Loucy (cell line): ENCODE results near the gene NR3C2.

Experiments used
- H2AFZ ChIP-seq: fragments of 200-600 bp; sonication (generic); 2 replicates; pipeline ENCODE4 v1.6.0; 2016; ENCODE audit warnings: antibody characterized with exemption, mild to moderate bottlenecking, low read length, moderate library complexity
- H3F3A ChIP-seq: fragments of 200-600 bp; 2 replicates; pipeline ENCODE4 v1.6.0; 2016; ENCODE audit warnings: antibody characterized with exemption, low read depth, mild to moderate bottlenecking
- H3K27me3 ChIP-seq: fragments of 200-600 bp; sonication (generic); 2 replicates; pipeline ENCODE4 v1.6.1; 2014; ENCODE audit warnings: low read length, mild to moderate bottlenecking; ENCODE audit not compliant: insufficient read depth, poor library complexity, severe bottlenecking
- H3K36me3 ChIP-seq: fragments of 200-600 bp; sonication (generic); 2 replicates; pipeline ENCODE4 v1.6.1; 2016; ENCODE audit warnings: low read length; ENCODE audit not compliant: insufficient read depth
- H3K4me1 ChIP-seq: fragments of 200-600 bp; sonication (generic); 2 replicates; pipeline ENCODE4 v1.5.1; 2014; ENCODE audit warnings: low read length, mild to moderate bottlenecking; ENCODE audit not compliant: insufficient read depth, poor library complexity, severe bottlenecking
- H3K4me2 ChIP-seq: fragments of 200-600 bp; sonication (generic); 2 replicates; pipeline ENCODE4 v1.6.0; 2014; ENCODE audit warnings: antibody characterized with exemption, low read length, low read depth, mild to moderate bottlenecking; ENCODE audit not compliant: poor library complexity, severe bottlenecking
- H3K4me3 ChIP-seq: fragments of 200-600 bp; sonication (generic); 2 replicates; pipeline ENCODE4 v1.5.1; 2014; ENCODE audit warnings: low read length, mild to moderate bottlenecking, mixed read lengths; ENCODE audit not compliant: poor library complexity, severe bottlenecking
- H3K79me2 ChIP-seq: fragments of 200-600 bp; sonication (generic); 2 replicates; pipeline ENCODE4 v1.6.1; 2014; ENCODE audit warnings: low read length; ENCODE audit not compliant: insufficient read depth
- H3K9ac ChIP-seq: fragments of 200-600 bp; sonication (generic); 2 replicates; pipeline ENCODE4 v1.6.0; 2014; ENCODE audit warnings: mild to moderate bottlenecking, low read depth, low read length, moderate library complexity; ENCODE audit not compliant: poor library complexity, severe bottlenecking
- H3K9me2 ChIP-seq: fragments of 200-600 bp; sonication (generic); replicated peaks from 2 replicates; pipeline ENCODE4 v1.6.1; 2016; ENCODE audit warnings: low read depth, low read length, mixed read lengths
- H3K9me3 ChIP-seq: fragments of 200-600 bp; sonication (generic); 2 replicates; pipeline ENCODE4 v1.6.1; 2014; ENCODE audit warnings: mild to moderate bottlenecking, antibody characterized with exemption, low read length, low read depth; ENCODE audit not compliant: insufficient read depth
- H4K20me1 ChIP-seq: fragments of 200-600 bp; sonication (generic); 2 replicates; pipeline ENCODE4 v1.6.0; 2014; ENCODE audit warnings: antibody characterized with exemption, low read length, mild to moderate bottlenecking; ENCODE audit not compliant: insufficient read depth, poor library complexity, severe bottlenecking
- EZH2phosphoT487 ChIP-seq: fragments of 200-600 bp; IDR thresholded peaks from 2 replicates; pipeline ENCODE4 v1.6.1; 2018; ENCODE audit warnings: antibody characterized with exemption, mild to moderate bottlenecking, moderate library complexity, borderline replicate concordance
- TF ChIP-seq, protein P1 (sequence below): fragments of 200-600 bp; sonication (generic); conservative IDR thresholded peaks from 2 replicates; pipeline ENCODE4 v1.5.1; 2014; ENCODE audit warnings: mild to moderate bottlenecking, antibody characterized with exemption, low read length

Gene NR3C2

GRCh38 chr4:148426643-148427042 is 15.6 kb downstream of the NR3C2 start:
- H3K4me2 ChIP-seq: no peak overlapping the region
- no peaks in the 10 kb centered on the region for H3K27me3 ChIP-seq
- no peaks in the 10 kb centered on the region for H4K20me1 ChIP-seq
- H3K9me2 ChIP-seq: no peaks in the 10 kb centered on the region
- no peak overlapping the region for H3K9ac ChIP-seq
- no peaks in the 10 kb centered on the region for H3K9me3 ChIP-seq
- H3F3A ChIP-seq: no peaks in the 10 kb centered on the region
- H3K79me2 ChIP-seq: no peaks in the 10 kb centered on the region
- no peak overlapping the region for H2AFZ ChIP-seq
- peaks cover 11% of the 10 kb centered on the region for H3K4me1 ChIP-seq
- no peak overlapping the region for H3K4me3 ChIP-seq
- TF ChIP-seq, protein P1, sequence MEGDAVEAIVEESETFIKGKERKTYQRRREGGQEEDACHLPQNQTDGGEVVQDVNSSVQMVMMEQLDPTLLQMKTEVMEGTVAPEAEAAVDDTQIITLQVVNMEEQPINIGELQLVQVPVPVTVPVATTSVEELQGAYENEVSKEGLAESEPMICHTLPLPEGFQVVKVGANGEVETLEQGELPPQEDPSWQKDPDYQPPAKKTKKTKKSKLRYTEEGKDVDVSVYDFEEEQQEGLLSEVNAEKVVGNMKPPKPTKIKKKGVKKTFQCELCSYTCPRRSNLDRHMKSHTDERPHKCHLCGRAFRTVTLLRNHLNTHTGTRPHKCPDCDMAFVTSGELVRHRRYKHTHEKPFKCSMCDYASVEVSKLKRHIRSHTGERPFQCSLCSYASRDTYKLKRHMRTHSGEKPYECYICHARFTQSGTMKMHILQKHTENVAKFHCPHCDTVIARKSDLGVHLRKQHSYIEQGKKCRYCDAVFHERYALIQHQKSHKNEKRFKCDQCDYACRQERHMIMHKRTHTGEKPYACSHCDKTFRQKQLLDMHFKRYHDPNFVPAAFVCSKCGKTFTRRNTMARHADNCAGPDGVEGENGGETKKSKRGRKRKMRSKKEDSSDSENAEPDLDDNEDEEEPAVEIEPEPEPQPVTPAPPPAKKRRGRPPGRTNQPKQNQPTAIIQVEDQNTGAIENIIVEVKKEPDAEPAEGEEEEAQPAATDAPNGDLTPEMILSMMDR: peak; percentile 44
- no peak for TF ChIP-seq EZH2phosphoT487
- H3K36me3 ChIP-seq: no peaks in the 10 kb centered on the region

- H3K36me3 ChIP-seq: no peaks in the 10 kb centered on the region
- H3K27me3 ChIP-seq: no peaks in the 10 kb centered on the region
- no peaks in the 10 kb centered on the region for H4K20me1 ChIP-seq
- H3K4me2 ChIP-seq: peak overlapping the region; percentile 8
- H3K4me3 ChIP-seq: no peak overlapping the region
- H3K9me2 ChIP-seq: no peaks in the 10 kb centered on the region
- no peaks in the 10 kb centered on the region for H3K9me3 ChIP-seq
- H2AFZ ChIP-seq: no peak overlapping the region
- peaks cover 11% of the 10 kb centered on the region for H3K4me1 ChIP-seq
- H3K79me2 ChIP-seq: no peaks in the 10 kb centered on the region
- no peak overlapping the region for H3K9ac ChIP-seq
- TF ChIP-seq, protein P1: peak; percentile 35; the same call in 1 of the 2 replicates
- TF ChIP-seq EZH2phosphoT487: no peak
- H3F3A ChIP-seq: no peaks in the 10 kb centered on the region
Observed at GRCh38 chr4:148425327-148426110, 16.7 kb downstream of the NR3C2 start.

- H3K4me2 ChIP-seq: no peak overlapping the region
- H3K9me3 ChIP-seq: no peaks in the 10 kb centered on the region
- H3K9ac ChIP-seq: no peak overlapping the region
- no peaks in the 10 kb centered on the region for H3K9me2 ChIP-seq
- H2AFZ ChIP-seq: no peak overlapping the region
- no peaks in the 10 kb centered on the region for H3K79me2 ChIP-seq
- H3K27me3 ChIP-seq: no peaks in the 10 kb centered on the region
- H3F3A ChIP-seq: no peaks in the 10 kb centered on the region
- no peaks in the 10 kb centered on the region for H4K20me1 ChIP-seq
- peaks cover 11% of the 10 kb centered on the region for H3K4me1 ChIP-seq
- no peak overlapping the region for H3K4me3 ChIP-seq
- TF ChIP-seq, protein P1: no peak
- no peak for TF ChIP-seq EZH2phosphoT487
- no peaks in the 10 kb centered on the region for H3K36me3 ChIP-seq
Observed at GRCh38 chr4:148420397-148420796, 21.8 kb downstream of the NR3C2 start.
